Measurements from ENCODE around the gene TFDP1. TPM values are rescaled to one million over a fixed set of nuclear protein-coding genes. Genes with fewer than 3 reads are reported as not detected.

Gene TFDP1
- total RNA-seq, 5 donors from 2014 or later (not counting 1 experiment from before 2014, with no cell fraction given) = 25.8 to 38.3 (median 34.1) TPM

- H3K36me3 Mint-ChIP-seq = peaks cover 35% of the 10 kb centered on the region
- H3K27me3 Mint-ChIP-seq = no peaks in the 10 kb centered on the region
- ChIA-PET CTCF (no interaction called here), POLR2A (no interaction called here)
- H3K27me3 ChIP-seq (replicated peaks in 1 of 2; ENCODE audit: control insufficient read depth in 2 of 2, extremely low read depth in 1 of 2, insufficient read depth in 2 of 2, low read length in 1 of 2) = no peaks in the 10 kb centered on the region
- peaks cover 17 to 23% of the 10 kb centered on the region in 2 donors for H3K36me3 ChIP-seq (ENCODE audit: control insufficient read depth in 2 of 2, extremely low read depth in 1 of 2, insufficient read depth in 1 of 2, low read length in 1 of 2)
- whole genome bisulfite sequencing (ENCODE audit: insufficient coverage) = 100% methylated on average over 7 of the region's 18 CpGs
- H3K27ac Mint-ChIP-seq = no peak overlapping the region
- H3K4me3 ChIP-seq (ENCODE audit: control insufficient read depth in 1 of 2, extremely low read depth in 1 of 2, low read length in 1 of 2) = no peak overlapping the region
- no peak overlapping the region for H3K27ac ChIP-seq (ENCODE audit: low read length)
- no peaks in the 10 kb centered on the region for H3K9me3 ChIP-seq
- DNase-seq (no peak), ATAC-seq (replicated peaks in 1 of 4) (no peak)
- H3K4me1 ChIP-seq (ENCODE audit: control insufficient read depth in 1 of 2, extremely low read depth in 1 of 2, insufficient read depth in 2 of 2, low read length in 2 of 2) = peaks cover 2 to 5% of the 10 kb centered on the region in 2 experiments
- H3K9me3 Mint-ChIP-seq = no peaks in the 10 kb centered on the region
- peaks cover 4 to 7% (median 5%) of the 10 kb centered on the region in 3 donors for H3K4me1 Mint-ChIP-seq
- H3K4me3 Mint-ChIP-seq = no peak overlapping the region
Observed at GRCh38 chr13:113539176-113539575, 45.4 kb upstream of the TFDP1 start.

DNA sequence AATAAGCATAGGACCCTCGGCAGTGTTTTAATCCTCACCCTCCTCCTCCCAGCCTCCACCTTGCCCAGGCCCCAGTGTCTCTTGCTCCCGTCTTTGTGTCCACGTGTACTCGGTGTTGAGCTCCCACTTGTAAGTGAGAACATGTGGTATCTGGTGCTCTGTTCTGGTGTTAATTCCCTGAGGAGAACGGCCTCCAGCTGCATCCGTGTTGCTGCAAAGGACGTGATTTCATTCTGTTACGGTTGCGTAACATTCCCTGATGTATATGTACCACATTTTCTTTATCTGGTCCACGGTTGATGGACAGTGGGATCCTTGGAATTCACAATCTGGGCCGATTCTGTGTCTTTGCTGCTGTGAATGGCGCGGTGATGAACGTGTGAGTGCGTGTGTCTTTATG, 44.7 kb upstream of the TFDP1 start:
- H3K36me3 ChIP-seq (ENCODE audit: control insufficient read depth in 2 of 2, extremely low read depth in 1 of 2, insufficient read depth in 1 of 2, low read length in 1 of 2) = peaks cover 18 to 22% of the 10 kb centered on the region in 2 donors
- ATAC-seq (replicated peaks in 1 of 4) = no peak

GRCh38 chr13:113540523-113540922, 44.0 kb upstream of the TFDP1 start:
- ATAC-seq (replicated peaks in 1 of 4) (no peak), DNase-seq (no peak)
- Histone ChIP-seq H3K4me3 (ENCODE audit: control insufficient read depth in 1 of 2, extremely low read depth in 1 of 2, low read length in 1 of 2) (no peak overlapping the region), H3K27ac (ENCODE audit: low read length) (no peak overlapping the region), H3K9me3 (no peaks in the 10 kb centered on the region), H3K27me3 (replicated peaks in 1 of 2; ENCODE audit: control insufficient read depth in 2 of 2, extremely low read depth in 1 of 2, insufficient read depth in 2 of 2, low read length in 1 of 2) (no peaks in the 10 kb centered on the region), H3K36me3 (ENCODE audit: control insufficient read depth in 2 of 2, extremely low read depth in 1 of 2, insufficient read depth in 1 of 2, low read length in 1 of 2) (peaks cover 18 to 22% of the 10 kb centered on the region in 2 donors), H3K4me1 (ENCODE audit: control insufficient read depth in 1 of 2, extremely low read depth in 1 of 2, insufficient read depth in 2 of 2, low read length in 2 of 2) (peaks cover 2 to 5% of the 10 kb centered on the region in 2 experiments)
- Mint-ChIP-seq H3K4me1 (peaks cover 4 to 10% (median 7%) of the 10 kb centered on the region in 3 donors), H3K36me3 (peaks cover 35% of the 10 kb centered on the region), H3K27me3 (no peaks in the 10 kb centered on the region), H3K4me3 (no peak overlapping the region), H3K27ac (peak overlapping the region in 1 of 2 donors; percentile 44), H3K9me3 (no peaks in the 10 kb centered on the region)
- WGBS (ENCODE audit: insufficient coverage) = 98% methylated on average over 10 of the region's 10 CpGs
- CTCF ChIA-PET = no interaction called here
- POLR2A ChIA-PET = no interaction called here

More for the DNA sequence above, 44.7 kb upstream of the TFDP1 start:
- peaks cover 4 to 7% (median 6%) of the 10 kb centered on the region in 3 donors for H3K4me1 Mint-ChIP-seq
- no peak overlapping the region for H3K4me3 Mint-ChIP-seq
- WGBS (ENCODE audit: insufficient coverage) = 97% methylated on average over 11 of the region's 15 CpGs
- DNase-seq = no peak
- peaks cover 2 to 5% of the 10 kb centered on the region in 2 experiments for H3K4me1 ChIP-seq (ENCODE audit: control insufficient read depth in 1 of 2, extremely low read depth in 1 of 2, insufficient read depth in 2 of 2, low read length in 2 of 2)
- H3K27ac ChIP-seq (ENCODE audit: low read length) = no peak overlapping the region
- no peaks in the 10 kb centered on the region for H3K9me3 ChIP-seq
- H3K36me3 Mint-ChIP-seq = peaks cover 35% of the 10 kb centered on the region
- no peaks in the 10 kb centered on the region for H3K27me3 ChIP-seq (replicated peaks in 1 of 2; ENCODE audit: control insufficient read depth in 2 of 2, extremely low read depth in 1 of 2, insufficient read depth in 2 of 2, low read length in 1 of 2)
- H3K27me3 Mint-ChIP-seq = no peaks in the 10 kb centered on the region
- CTCF ChIA-PET = no interaction called here
- H3K27ac Mint-ChIP-seq = no peak overlapping the region
- POLR2A ChIA-PET = no interaction called here
- H3K9me3 Mint-ChIP-seq = no peaks in the 10 kb centered on the region
- H3K4me3 ChIP-seq (ENCODE audit: control insufficient read depth in 1 of 2, extremely low read depth in 1 of 2, low read length in 1 of 2) = no peak overlapping the region

DNA sequence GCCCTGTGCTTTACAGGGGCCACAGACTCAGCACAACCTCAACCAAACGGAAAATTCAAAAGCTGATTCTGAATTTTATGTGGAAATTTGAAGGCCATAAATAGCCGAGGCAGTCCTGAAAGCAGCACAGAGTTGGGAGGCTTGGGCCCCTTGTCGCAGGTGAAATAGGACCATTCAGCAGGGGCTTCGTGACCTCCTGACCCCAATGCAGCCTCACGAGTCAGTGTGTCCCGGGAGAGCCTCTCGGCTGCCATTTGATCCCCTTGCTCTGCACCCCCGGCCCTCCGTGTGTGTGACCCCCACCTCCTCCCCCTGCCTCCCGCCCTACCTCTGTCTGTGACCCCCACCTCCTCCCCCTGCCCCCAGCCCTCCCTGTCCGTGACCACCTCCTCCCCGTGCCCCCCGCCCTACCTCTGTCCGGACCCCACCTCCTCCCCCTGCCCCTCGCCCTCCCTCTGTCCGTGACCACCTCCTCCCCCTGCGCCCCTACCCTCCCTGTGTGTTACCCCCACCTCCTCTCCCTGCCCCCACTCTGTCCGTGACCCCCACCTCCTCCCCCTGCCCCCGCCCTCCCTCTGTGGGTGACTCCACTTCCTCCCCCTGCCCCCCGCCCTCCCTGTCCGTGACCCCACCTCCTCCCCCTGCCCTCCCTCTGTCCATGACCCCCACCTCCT, 41.7 kb upstream of the TFDP1 start:
- peaks cover 18 to 25% of the 10 kb centered on the region in 2 donors for H3K36me3 ChIP-seq (ENCODE audit: control insufficient read depth in 2 of 2, extremely low read depth in 1 of 2, insufficient read depth in 1 of 2, low read length in 1 of 2)
- H3K9me3 Mint-ChIP-seq = no peaks in the 10 kb centered on the region
- no peak for ATAC-seq (replicated peaks in 1 of 4)
- ChIA-PET POLR2A (no interaction called here), CTCF (no interaction called here)
- no peaks in the 10 kb centered on the region for H3K9me3 ChIP-seq
- H3K4me3 Mint-ChIP-seq = no peak overlapping the region
- H3K27ac ChIP-seq (ENCODE audit: low read length) = no peak overlapping the region
- H3K4me1 ChIP-seq (ENCODE audit: control insufficient read depth in 1 of 2, extremely low read depth in 1 of 2, insufficient read depth in 2 of 2, low read length in 2 of 2) = peaks cover 2 to 5% of the 10 kb centered on the region in 2 experiments
- H3K4me1 Mint-ChIP-seq = peaks cover 4 to 10% (median 7%) of the 10 kb centered on the region in 3 donors
- H3K36me3 Mint-ChIP-seq = peaks cover 26% of the 10 kb centered on the region
- H3K27me3 Mint-ChIP-seq = no peaks in the 10 kb centered on the region
- no peak overlapping the region for H3K27ac Mint-ChIP-seq
- H3K4me3 ChIP-seq (ENCODE audit: control insufficient read depth in 1 of 2, extremely low read depth in 1 of 2, low read length in 1 of 2) = no peak overlapping the region
- H3K27me3 ChIP-seq (replicated peaks in 1 of 2; ENCODE audit: control insufficient read depth in 2 of 2, extremely low read depth in 1 of 2, insufficient read depth in 2 of 2, low read length in 1 of 2) = no peaks in the 10 kb centered on the region
- no peak for DNase-seq
- WGBS (ENCODE audit: insufficient coverage) = 94% methylated on average over 2 of the region's 21 CpGs

DNA sequence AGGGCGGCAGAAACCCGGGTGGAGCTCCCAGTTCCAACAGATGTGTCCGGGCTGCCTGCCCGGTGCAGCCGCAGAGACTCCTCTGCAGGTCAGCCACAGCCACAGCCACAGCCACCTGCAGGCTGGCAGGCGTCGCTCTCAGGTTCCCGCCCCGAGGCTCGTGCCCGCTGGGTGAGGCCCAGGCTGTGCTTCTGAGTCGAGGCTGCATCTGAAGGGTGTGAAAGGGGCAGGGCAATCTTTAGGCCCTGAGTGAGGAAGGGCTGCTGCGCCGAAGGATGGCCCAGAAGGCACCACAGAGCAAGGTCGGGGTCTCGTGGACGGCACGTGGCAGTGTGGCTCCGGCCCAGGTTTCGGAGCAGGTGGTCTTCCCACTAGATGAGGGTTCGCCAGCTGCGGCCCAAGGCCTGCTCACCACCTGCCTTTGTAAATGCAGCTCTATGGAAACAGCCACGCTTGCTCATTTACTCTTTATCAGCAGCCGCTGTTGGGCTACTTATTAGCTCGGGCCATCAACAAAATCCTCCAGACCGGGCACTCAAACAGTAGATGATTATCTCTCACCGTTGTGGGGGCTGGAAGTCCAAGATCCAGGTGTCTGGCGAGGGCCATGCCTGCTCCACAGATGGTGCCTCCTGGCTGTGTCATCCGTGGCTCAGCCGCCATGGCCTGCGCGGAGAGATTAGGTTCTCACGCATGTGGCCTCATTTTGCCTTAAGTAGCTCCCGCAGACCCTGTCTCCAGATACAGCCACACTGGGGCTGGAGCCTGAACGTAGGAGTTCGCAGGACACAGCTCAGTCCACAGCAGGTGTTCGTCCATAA, 40.3 kb upstream of the TFDP1 start:
- no peaks in the 10 kb centered on the region for H3K27me3 ChIP-seq (replicated peaks in 1 of 2; ENCODE audit: control insufficient read depth in 2 of 2, extremely low read depth in 1 of 2, insufficient read depth in 2 of 2, low read length in 1 of 2)
- DNase-seq = no peak
- Mint-ChIP-seq H3K4me1 (peaks cover 4 to 10% (median 7%) of the 10 kb centered on the region in 3 donors), H3K9me3 (no peaks in the 10 kb centered on the region), H3K27me3 (no peaks in the 10 kb centered on the region), H3K4me3 (no peak overlapping the region), H3K27ac (no peak overlapping the region), H3K36me3 (peaks cover 28% of the 10 kb centered on the region)
- no peak overlapping the region for H3K27ac ChIP-seq (ENCODE audit: low read length)
- ChIA-PET POLR2A (no interaction called here), CTCF (no interaction called here)
- 95% methylated on average over 32 of the region's 37 CpGs for WGBS (ENCODE audit: insufficient coverage)
- H3K4me1 ChIP-seq (ENCODE audit: control insufficient read depth in 1 of 2, extremely low read depth in 1 of 2, insufficient read depth in 2 of 2, low read length in 2 of 2) = peaks cover 2 to 5% of the 10 kb centered on the region in 2 experiments
- peaks cover 18 to 26% of the 10 kb centered on the region in 2 donors for H3K36me3 ChIP-seq (ENCODE audit: control insufficient read depth in 2 of 2, extremely low read depth in 1 of 2, insufficient read depth in 1 of 2, low read length in 1 of 2)
- H3K4me3 ChIP-seq (ENCODE audit: control insufficient read depth in 1 of 2, extremely low read depth in 1 of 2, low read length in 1 of 2) = no peak overlapping the region
- H3K9me3 ChIP-seq = no peaks in the 10 kb centered on the region
- no peak for ATAC-seq (replicated peaks in 1 of 4)

- Histone ChIP-seq H3K27me3 (replicated peaks in 1 of 2; ENCODE audit: control insufficient read depth in 2 of 2, extremely low read depth in 1 of 2, insufficient read depth in 2 of 2, low read length in 1 of 2) (no peaks in the 10 kb centered on the region), H3K4me3 (ENCODE audit: control insufficient read depth in 1 of 2, extremely low read depth in 1 of 2, low read length in 1 of 2) (no peak overlapping the region), H3K36me3 (ENCODE audit: control insufficient read depth in 2 of 2, extremely low read depth in 1 of 2, insufficient read depth in 1 of 2, low read length in 1 of 2) (peaks cover 17 to 26% of the 10 kb centered on the region in 2 donors), H3K27ac (ENCODE audit: low read length) (no peak overlapping the region), H3K9me3 (no peaks in the 10 kb centered on the region), H3K4me1 (ENCODE audit: control insufficient read depth in 1 of 2, extremely low read depth in 1 of 2, insufficient read depth in 2 of 2, low read length in 2 of 2) (peaks cover 2 to 5% of the 10 kb centered on the region in 2 experiments)
- no peaks in the 10 kb centered on the region for H3K9me3 Mint-ChIP-seq
- no peak overlapping the region for H3K27ac Mint-ChIP-seq
- 100% methylated on average over 8 of the region's 10 CpGs for WGBS (ENCODE audit: insufficient coverage)
- H3K27me3 Mint-ChIP-seq = no peaks in the 10 kb centered on the region
- CTCF ChIA-PET = no interaction called here
- H3K4me3 Mint-ChIP-seq = no peak overlapping the region
- DNase-seq = no peak
- H3K4me1 Mint-ChIP-seq = peaks cover 4 to 10% (median 7%) of the 10 kb centered on the region in 3 donors
- POLR2A ChIA-PET = no interaction called here
- ATAC-seq (replicated peaks in 1 of 4) = no peak
- peaks cover 27% of the 10 kb centered on the region for H3K36me3 Mint-ChIP-seq
Observed at GRCh38 chr13:113544896-113545295, 39.7 kb upstream of the TFDP1 start.
